ENCODE measurements around the gene EDN3. TPM values are rescaled to one million over a fixed set of nuclear protein-coding genes. Genes with fewer than 3 reads are reported as not detected.
A peak's percentile ranks its signal among the peaks of the same experiment; 100 is the strongest.

EDN3 gene
- total and polyA plus RNA-seq, 2 experiments from 2014 or later = 0.13 to 0.17 TPM

DNA sequence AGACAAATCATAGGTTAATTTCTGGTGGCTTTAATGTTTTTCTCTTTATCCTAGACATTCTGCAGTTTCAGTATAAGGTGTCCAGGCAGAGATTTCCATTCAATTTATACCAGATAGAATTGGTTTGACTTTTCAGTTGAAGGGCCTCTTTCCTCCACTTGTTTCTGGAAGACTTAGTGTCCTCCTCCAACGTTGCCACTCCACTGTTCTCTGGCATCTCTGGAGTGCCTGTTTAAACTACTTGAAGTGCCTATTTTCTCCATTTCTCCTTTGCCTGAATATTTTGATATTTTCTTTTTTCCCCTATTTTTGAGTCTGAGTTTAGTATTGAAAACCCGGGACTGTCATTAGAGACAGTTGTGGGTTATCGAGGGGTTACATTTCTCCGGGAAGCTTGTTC, 27.7 kb downstream of the EDN3 start:
- H3K27me3 Mint-ChIP-seq (ENCODE audit: insufficient read depth, low read depth, poor library complexity) = peaks cover 4% of the 10 kb centered on the region
- H3K36me3 Mint-ChIP-seq (ENCODE audit: low read depth) = no peaks in the 10 kb centered on the region
- H3K4me1 Mint-ChIP-seq = peaks cover 2% of the 10 kb centered on the region; the same call in 2 of the 3 replicates
- no peak overlapping the region for H3K4me3 Mint-ChIP-seq
- H3K9me3 Mint-ChIP-seq = no peaks in the 10 kb centered on the region
- Histone ChIP-seq H2AFZ (no peak overlapping the region), H3K9me2 (ENCODE audit: insufficient read depth) (no peaks in the 10 kb centered on the region), H3K4me1 (ENCODE audit: insufficient read depth) (no peaks in the 10 kb centered on the region), H3K79me2 (replicated peaks; ENCODE audit: insufficient read depth) (no peaks in the 10 kb centered on the region), H3K27me3 (ENCODE audit: insufficient read depth) (no peaks in the 10 kb centered on the region), H3K4me3 (no peak overlapping the region), H3K4me2 (no peak overlapping the region), H3K27ac (ENCODE audit: low read depth) (no peak overlapping the region), H4K20me1 (replicated peaks; ENCODE audit: insufficient read depth) (no peaks in the 10 kb centered on the region), H3F3A (replicated peaks; ENCODE audit: low read depth) (no peaks in the 10 kb centered on the region), H3K36me3 (ENCODE audit: insufficient read depth) (no peaks in the 10 kb centered on the region)
- no peak for TF ChIP-seq ZNF331 (CRISPR knock-in tag; IDR thresholded peaks at IDR 0.05; ENCODE audit: low read depth)
- TF ChIP-seq, protein P1, sequence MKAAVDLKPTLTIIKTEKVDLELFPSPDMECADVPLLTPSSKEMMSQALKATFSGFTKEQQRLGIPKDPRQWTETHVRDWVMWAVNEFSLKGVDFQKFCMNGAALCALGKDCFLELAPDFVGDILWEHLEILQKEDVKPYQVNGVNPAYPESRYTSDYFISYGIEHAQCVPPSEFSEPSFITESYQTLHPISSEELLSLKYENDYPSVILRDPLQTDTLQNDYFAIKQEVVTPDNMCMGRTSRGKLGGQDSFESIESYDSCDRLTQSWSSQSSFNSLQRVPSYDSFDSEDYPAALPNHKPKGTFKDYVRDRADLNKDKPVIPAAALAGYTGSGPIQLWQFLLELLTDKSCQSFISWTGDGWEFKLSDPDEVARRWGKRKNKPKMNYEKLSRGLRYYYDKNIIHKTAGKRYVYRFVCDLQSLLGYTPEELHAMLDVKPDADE (IDR thresholded peaks at IDR 0.05) = no peak
- TF ChIP-seq, protein P2, sequence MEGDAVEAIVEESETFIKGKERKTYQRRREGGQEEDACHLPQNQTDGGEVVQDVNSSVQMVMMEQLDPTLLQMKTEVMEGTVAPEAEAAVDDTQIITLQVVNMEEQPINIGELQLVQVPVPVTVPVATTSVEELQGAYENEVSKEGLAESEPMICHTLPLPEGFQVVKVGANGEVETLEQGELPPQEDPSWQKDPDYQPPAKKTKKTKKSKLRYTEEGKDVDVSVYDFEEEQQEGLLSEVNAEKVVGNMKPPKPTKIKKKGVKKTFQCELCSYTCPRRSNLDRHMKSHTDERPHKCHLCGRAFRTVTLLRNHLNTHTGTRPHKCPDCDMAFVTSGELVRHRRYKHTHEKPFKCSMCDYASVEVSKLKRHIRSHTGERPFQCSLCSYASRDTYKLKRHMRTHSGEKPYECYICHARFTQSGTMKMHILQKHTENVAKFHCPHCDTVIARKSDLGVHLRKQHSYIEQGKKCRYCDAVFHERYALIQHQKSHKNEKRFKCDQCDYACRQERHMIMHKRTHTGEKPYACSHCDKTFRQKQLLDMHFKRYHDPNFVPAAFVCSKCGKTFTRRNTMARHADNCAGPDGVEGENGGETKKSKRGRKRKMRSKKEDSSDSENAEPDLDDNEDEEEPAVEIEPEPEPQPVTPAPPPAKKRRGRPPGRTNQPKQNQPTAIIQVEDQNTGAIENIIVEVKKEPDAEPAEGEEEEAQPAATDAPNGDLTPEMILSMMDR (conservative IDR thresholded peaks at IDR 0.05; ENCODE audit: low read depth in 2 of 2) = no peak
- TF ChIP-seq EZH2 (IDR thresholded peaks at IDR 0.05; ENCODE audit: low read depth, unreplicated experiment) = no peak
- TF ChIP-seq EZH2phosphoT487 (IDR thresholded peaks at IDR 0.05; ENCODE audit: unreplicated experiment) = no peak
- TF ChIP-seq ZNF114 (CRISPR knock-in tag; IDR thresholded peaks at IDR 0.05) = no peak
- TF ChIP-seq STAT1 (IDR thresholded peaks at IDR 0.05; ENCODE audit: unreplicated experiment) = no peak
- TF ChIP-seq JUNB (IDR thresholded peaks at IDR 0.05; ENCODE audit: unreplicated experiment) = no peak
- TF ChIP-seq POLR2AphosphoS5 (IDR thresholded peaks at IDR 0.05; ENCODE audit: low read depth) = no peak
- no peak for TF ChIP-seq CREB1 (CRISPR knock-in tag; IDR thresholded peaks at IDR 0.05; ENCODE audit: low read depth)
- H3K27ac Mint-ChIP-seq = no peak overlapping the region
- ATAC-seq (no peak), DNase-seq (ENCODE audit: low spot score) (no peak)

DNA sequence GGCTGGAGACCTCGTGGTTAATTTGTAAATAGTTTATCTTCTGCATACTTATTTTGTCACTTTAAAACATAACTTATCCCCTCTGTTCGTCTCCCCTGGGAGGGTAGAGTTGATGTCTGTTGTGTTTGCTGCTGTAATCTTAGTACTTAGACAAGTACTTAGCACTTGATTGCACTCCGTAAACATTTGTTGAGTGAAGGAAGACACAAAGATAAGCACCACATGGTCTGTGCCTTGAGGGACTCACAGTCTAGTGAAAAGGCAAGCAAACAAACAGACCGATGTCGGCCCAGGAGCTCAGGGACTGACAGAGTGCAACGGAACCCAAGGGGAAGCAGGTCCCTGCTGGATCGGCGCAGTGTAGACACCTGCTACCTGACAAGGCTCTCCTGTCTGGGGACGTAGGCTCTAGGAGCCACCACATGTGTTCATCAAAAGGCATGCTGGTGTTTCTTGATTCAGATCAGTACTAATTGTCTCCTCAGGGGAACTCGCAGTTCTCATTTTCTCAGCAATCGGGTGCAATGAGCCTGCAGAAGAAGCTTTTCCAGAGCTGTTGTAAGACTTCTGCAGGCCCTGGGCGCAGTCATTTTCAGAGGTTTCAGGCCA, 31.4 kb downstream of the EDN3 start:
- Mint-ChIP-seq H3K36me3 (ENCODE audit: low read depth) (no peaks in the 10 kb centered on the region), H3K4me1 (no peaks in the 10 kb centered on the region), H3K9me3 (no peaks in the 10 kb centered on the region), H3K27ac (no peak overlapping the region), H3K27me3 (ENCODE audit: insufficient read depth, low read depth, poor library complexity) (no peaks in the 10 kb centered on the region), H3K4me3 (no peak overlapping the region)
- Histone ChIP-seq H3K27ac (ENCODE audit: low read depth) (no peak overlapping the region), H3K4me3 (no peak overlapping the region), H4K20me1 (replicated peaks; ENCODE audit: insufficient read depth) (no peaks in the 10 kb centered on the region), H3K4me1 (ENCODE audit: insufficient read depth) (no peaks in the 10 kb centered on the region), H3F3A (replicated peaks; ENCODE audit: low read depth) (no peaks in the 10 kb centered on the region), H2AFZ (peak overlapping the region; percentile 43; the same call in 1 of the 2 replicates), H3K4me2 (no peak overlapping the region), H3K36me3 (ENCODE audit: insufficient read depth) (no peaks in the 10 kb centered on the region), H3K79me2 (replicated peaks; ENCODE audit: insufficient read depth) (no peaks in the 10 kb centered on the region), H3K9me2 (ENCODE audit: insufficient read depth) (no peaks in the 10 kb centered on the region), H3K27me3 (ENCODE audit: insufficient read depth) (no peaks in the 10 kb centered on the region)
- no peak for DNase-seq (ENCODE audit: low spot score)
- TF ChIP-seq, protein P3, sequence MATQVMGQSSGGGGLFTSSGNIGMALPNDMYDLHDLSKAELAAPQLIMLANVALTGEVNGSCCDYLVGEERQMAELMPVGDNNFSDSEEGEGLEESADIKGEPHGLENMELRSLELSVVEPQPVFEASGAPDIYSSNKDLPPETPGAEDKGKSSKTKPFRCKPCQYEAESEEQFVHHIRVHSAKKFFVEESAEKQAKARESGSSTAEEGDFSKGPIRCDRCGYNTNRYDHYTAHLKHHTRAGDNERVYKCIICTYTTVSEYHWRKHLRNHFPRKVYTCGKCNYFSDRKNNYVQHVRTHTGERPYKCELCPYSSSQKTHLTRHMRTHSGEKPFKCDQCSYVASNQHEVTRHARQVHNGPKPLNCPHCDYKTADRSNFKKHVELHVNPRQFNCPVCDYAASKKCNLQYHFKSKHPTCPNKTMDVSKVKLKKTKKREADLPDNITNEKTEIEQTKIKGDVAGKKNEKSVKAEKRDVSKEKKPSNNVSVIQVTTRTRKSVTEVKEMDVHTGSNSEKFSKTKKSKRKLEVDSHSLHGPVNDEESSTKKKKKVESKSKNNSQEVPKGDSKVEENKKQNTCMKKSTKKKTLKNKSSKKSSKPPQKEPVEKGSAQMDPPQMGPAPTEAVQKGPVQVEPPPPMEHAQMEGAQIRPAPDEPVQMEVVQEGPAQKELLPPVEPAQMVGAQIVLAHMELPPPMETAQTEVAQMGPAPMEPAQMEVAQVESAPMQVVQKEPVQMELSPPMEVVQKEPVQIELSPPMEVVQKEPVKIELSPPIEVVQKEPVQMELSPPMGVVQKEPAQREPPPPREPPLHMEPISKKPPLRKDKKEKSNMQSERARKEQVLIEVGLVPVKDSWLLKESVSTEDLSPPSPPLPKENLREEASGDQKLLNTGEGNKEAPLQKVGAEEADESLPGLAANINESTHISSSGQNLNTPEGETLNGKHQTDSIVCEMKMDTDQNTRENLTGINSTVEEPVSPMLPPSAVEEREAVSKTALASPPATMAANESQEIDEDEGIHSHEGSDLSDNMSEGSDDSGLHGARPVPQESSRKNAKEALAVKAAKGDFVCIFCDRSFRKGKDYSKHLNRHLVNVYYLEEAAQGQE (IDR thresholded peaks at IDR 0.05; ENCODE audit: unreplicated experiment) = no peak
- TF ChIP-seq CREB1 (CRISPR knock-in tag; IDR thresholded peaks at IDR 0.05; ENCODE audit: low read depth) = no peak
- TF ChIP-seq, protein P1 (IDR thresholded peaks at IDR 0.05) = no peak
- TF ChIP-seq POLR2AphosphoS5 (IDR thresholded peaks at IDR 0.05; ENCODE audit: low read depth) = no peak
- TF ChIP-seq JUNB (IDR thresholded peaks at IDR 0.05; ENCODE audit: unreplicated experiment) = no peak
- no peak for TF ChIP-seq NANOG (IDR thresholded peaks at IDR 0.05; ENCODE audit: borderline replicate concordance)
- TF ChIP-seq, protein P2 (conservative IDR thresholded peaks at IDR 0.05; ENCODE audit: low read depth in 2 of 2) = no peak
- ATAC-seq = no peak

Measured in GM23338 (cell line).